ENCODE data around the gene CCDC71.

DNA sequence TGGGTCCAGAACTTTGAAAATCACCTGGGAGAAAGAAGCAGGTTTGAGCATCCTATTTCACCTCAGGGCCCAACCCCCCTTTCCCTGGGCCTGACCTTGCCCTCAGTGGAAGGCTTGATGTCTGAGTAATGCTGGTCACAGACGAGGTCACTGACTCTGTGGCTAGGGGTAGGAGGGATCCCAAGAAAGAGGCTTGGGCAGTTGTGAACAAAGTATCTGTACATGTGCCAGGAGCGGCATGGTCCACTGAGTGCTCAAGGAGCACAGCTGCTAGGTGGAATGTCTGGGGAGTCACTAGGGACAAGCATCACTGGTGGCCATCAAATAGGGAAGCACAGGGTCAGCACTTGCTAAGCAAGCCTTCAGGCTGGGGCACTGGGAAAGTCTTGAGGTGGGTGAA is 7.3 kb downstream of the CCDC71 start:
- TF ChIP-seq, protein P1, sequence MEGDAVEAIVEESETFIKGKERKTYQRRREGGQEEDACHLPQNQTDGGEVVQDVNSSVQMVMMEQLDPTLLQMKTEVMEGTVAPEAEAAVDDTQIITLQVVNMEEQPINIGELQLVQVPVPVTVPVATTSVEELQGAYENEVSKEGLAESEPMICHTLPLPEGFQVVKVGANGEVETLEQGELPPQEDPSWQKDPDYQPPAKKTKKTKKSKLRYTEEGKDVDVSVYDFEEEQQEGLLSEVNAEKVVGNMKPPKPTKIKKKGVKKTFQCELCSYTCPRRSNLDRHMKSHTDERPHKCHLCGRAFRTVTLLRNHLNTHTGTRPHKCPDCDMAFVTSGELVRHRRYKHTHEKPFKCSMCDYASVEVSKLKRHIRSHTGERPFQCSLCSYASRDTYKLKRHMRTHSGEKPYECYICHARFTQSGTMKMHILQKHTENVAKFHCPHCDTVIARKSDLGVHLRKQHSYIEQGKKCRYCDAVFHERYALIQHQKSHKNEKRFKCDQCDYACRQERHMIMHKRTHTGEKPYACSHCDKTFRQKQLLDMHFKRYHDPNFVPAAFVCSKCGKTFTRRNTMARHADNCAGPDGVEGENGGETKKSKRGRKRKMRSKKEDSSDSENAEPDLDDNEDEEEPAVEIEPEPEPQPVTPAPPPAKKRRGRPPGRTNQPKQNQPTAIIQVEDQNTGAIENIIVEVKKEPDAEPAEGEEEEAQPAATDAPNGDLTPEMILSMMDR (conservative IDR thresholded peaks at IDR 0.05 in 1 of 2, IDR thresholded peaks at IDR 0.05 in 1 of 2; ENCODE audit: extremely low read depth in 1 of 2, insufficient read depth in 1 of 2, low read depth in 1 of 2, low read length in 2 of 2): no peak
- no peak for TF ChIP-seq EZH2 (IDR thresholded peaks at IDR 0.05; ENCODE audit: borderline replicate concordance, low read length)

Measured in mammary epithelial cell (primary cell).